Omental fat pad (tissue), 4 donors: Measurements from ENCODE around the gene MEIS1. TPM values are rescaled to one million over a fixed set of nuclear protein-coding genes. Genes with fewer than 3 reads are reported as not detected.

ENCODE experiments used
- ATAC-seq: fragments of 150-250 bp; one replicate; pipeline ENCODE4 v1.9.1; 2016; ENCODE audit warnings: mild to moderate bottlenecking, moderate library complexity; ENCODE audit not compliant: low FRiP score
- DNase-seq: peaks from one replicate; pipeline ENCODE4 v3.0.0-alpha.2; 2019; ENCODE audit warnings: low spot score
- CTCF ChIP-seq, 3 donors: fragments of 450-650 bp; IDR thresholded peaks; one replicate each; pipeline ENCODE4 v1.5.1; 2016 to 2017; ENCODE audit warnings: antibody characterized with exemption in 3 of 3, mild to moderate bottlenecking in 3 of 3, moderate library complexity in 2 of 3
- total RNA-seq, 4 donors: library from RNA; depleted of rRNA; stranded (reverse); fragments of >200 nt; gene quantifications; one replicate each; pipeline ENCODE4 v1.1.0, GENCODE V29; 2016

The MEIS1 gene
- total RNA-seq, 4 donors from 2014 or later = 19.8 to 67.3 (median 46.3) TPM

- no peak for DNase-seq
- TF ChIP-seq CTCF (IDR thresholded peaks at IDR 0.05) = no peak
- no peak for ATAC-seq
Measured at GRCh38 chr2:66469214-66469902, 34.4 kb downstream of the MEIS1 start.

GRCh38 chr2:66470199-66470598 lies 35.3 kb downstream of the MEIS1 start:
- no peak for TF ChIP-seq CTCF (IDR thresholded peaks at IDR 0.05)
- no peak for ATAC-seq
- no peak for DNase-seq

GRCh38 chr2:66472225-66472843 lies 37.4 kb downstream of the MEIS1 start:
- DNase-seq (no peak), ATAC-seq (no peak)
- TF ChIP-seq CTCF (IDR thresholded peaks at IDR 0.05) = no peak

GRCh38 chr2:66477135-66477842 lies 42.4 kb downstream of the MEIS1 start:
- no peak for TF ChIP-seq CTCF (IDR thresholded peaks at IDR 0.05)
- no peak for ATAC-seq
- DNase-seq = no peak

- DNase-seq (no peak), ATAC-seq (no peak)
- no peak for TF ChIP-seq CTCF (IDR thresholded peaks at IDR 0.05)
Measured at GRCh38 chr2:66478299-66478698, 43.4 kb downstream of the MEIS1 start.

GRCh38 chr2:66478731-66479316 lies 43.9 kb downstream of the MEIS1 start:
- DNase-seq (no peak), ATAC-seq (no peak)
- TF ChIP-seq CTCF (IDR thresholded peaks at IDR 0.05) = no peak
